Fibroblast of lung (primary cell): Measurements from ENCODE around the gene C6orf118. TPM values are rescaled to one million over a fixed set of nuclear protein-coding genes. Genes with fewer than 3 reads are reported as not detected.

Experiments used
- DNase-seq, 2 donors: peaks; one replicate each; pipeline versions ENCODE4 v3.0.0 to v3.0.0-alpha.2; 2010; ENCODE audit warnings: low read depth in 2 of 2
- H2AFZ ChIP-seq: 2 replicates; pipeline ENCODE4 v1.5.1; 2012; ENCODE audit warnings: low read length, control low read depth, inconsistent platforms
- H3K27ac ChIP-seq: 2 replicates; pipeline ENCODE4 v1.5.1; 2011; ENCODE audit warnings: low read length, control low read depth; ENCODE audit not compliant: insufficient read depth
- H3K27me3 ChIP-seq: 2 replicates; pipeline ENCODE4 v1.5.1; 2011; ENCODE audit warnings: mild to moderate bottlenecking, low read length; ENCODE audit not compliant: control insufficient read depth, insufficient read depth
- H3K36me3 ChIP-seq: 2 replicates; pipeline ENCODE4 v1.5.1; 2011; ENCODE audit warnings: low read length; ENCODE audit not compliant: control insufficient read depth, insufficient read depth
- H3K4me1 ChIP-seq: 2 replicates; pipeline ENCODE4 v1.5.1; 2011; ENCODE audit warnings: low read length; ENCODE audit not compliant: control insufficient read depth, insufficient read depth; ENCODE audit errors: extremely low read depth
- H3K4me2 ChIP-seq: 2 replicates; pipeline ENCODE4 v1.5.1; 2011; ENCODE audit warnings: low read length, control low read depth; ENCODE audit not compliant: insufficient read depth; ENCODE audit errors: extremely low read depth
- H3K4me3 ChIP-seq, 4 experiments: fragments of 200-600 bp in 1 of 4; sonication (generic) in 1 of 4; replicated peaks in 1 of 4; 2 replicates each; pipeline ENCODE4 v1.5.1; 2011 to 2016; ENCODE audit warnings: low read length in 4 of 4, low read depth in 3 of 4, mild to moderate bottlenecking in 3 of 4, control low read depth in 2 of 4, inconsistent platforms in 1 of 4, mixed read lengths in 1 of 4; ENCODE audit not compliant: insufficient read depth in 1 of 4; ENCODE audit errors: control extremely low read depth in 1 of 4
- H3K79me2 ChIP-seq: 2 replicates; pipeline ENCODE4 v1.5.1; 2012; ENCODE audit warnings: mild to moderate bottlenecking, low read length, inconsistent platforms; ENCODE audit not compliant: control insufficient read depth, insufficient read depth
- H3K9ac ChIP-seq: 2 replicates; pipeline ENCODE4 v1.5.1; 2011; ENCODE audit warnings: mild to moderate bottlenecking, low read length, control low read depth; ENCODE audit not compliant: insufficient read depth
- H3K9me3 ChIP-seq: 2 replicates; pipeline ENCODE4 v1.5.1; 2012; ENCODE audit warnings: low read depth, low read length; ENCODE audit not compliant: control insufficient read depth, insufficient read depth
- H4K20me1 ChIP-seq: 2 replicates; pipeline ENCODE4 v1.5.1; 2011; ENCODE audit warnings: low read length; ENCODE audit not compliant: control insufficient read depth, insufficient read depth; ENCODE audit errors: extremely low read depth
- EZH2 ChIP-seq: IDR thresholded peaks from 2 replicates; pipeline ENCODE4 v1.5.1; 2012; ENCODE audit warnings: low read length, control low read depth, mild to moderate bottlenecking; ENCODE audit errors: missing control alignments
- polyA plus RNA-seq, 2 donors: library from polyadenylated mRNA; depleted of rRNA in 1 of 2; stranded (reverse) in 1 of 2; unstranded in 1 of 2; fragments of >200 nt; gene quantifications; 2 replicates each; pipeline ENCODE4 v1.2.1, GENCODE V29; 2011 to 2012; ENCODE audit warnings: missing spikeins in 1 of 2
- total RNA-seq: library from RNA; depleted of rRNA; stranded (reverse); fragments of >200 nt; gene quantifications from 2 replicates; pipeline ENCODE4 v1.2.1, GENCODE V29; 2014
- TF ChIP-seq, protein P1 (sequence below), 2 donors: IDR thresholded peaks in 1 of 2; conservative IDR thresholded peaks in 1 of 2; 1 replicate in 1 of 2; 2 replicates in 1 of 2; pipeline ENCODE4 v1.5.1; 2011 to 2012; ENCODE audit warnings: low read length in 2 of 2, control low read depth in 1 of 2, inconsistent platforms in 1 of 2, low read depth in 1 of 2, mild to moderate bottlenecking in 1 of 2

The C6orf118 gene
- total and polyA plus RNA-seq, 2 donors (not counting 1 experiment from before 2014, with no cell fraction given) = not detected

DNA sequence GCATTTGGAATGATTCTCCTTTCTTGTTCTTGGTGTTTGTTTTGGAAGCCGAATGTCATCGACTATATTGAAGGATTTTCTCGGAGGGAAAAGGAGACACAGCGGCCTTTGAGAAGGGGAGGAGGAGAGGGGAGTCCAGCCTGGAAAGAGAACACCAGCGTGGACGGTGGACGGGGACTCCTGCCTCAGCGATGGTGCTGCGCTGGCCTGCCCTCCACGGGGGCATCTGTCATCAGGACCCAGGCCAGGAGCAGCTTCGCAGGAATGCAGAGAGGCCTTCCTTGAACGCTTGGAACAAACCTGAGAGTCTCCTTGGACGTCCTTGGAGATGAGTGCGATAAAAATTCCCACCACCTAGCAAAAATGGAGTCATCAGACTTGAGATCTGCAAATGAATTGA lies 8.3 kb upstream of the C6orf118 start:
- TF ChIP-seq, protein P1, sequence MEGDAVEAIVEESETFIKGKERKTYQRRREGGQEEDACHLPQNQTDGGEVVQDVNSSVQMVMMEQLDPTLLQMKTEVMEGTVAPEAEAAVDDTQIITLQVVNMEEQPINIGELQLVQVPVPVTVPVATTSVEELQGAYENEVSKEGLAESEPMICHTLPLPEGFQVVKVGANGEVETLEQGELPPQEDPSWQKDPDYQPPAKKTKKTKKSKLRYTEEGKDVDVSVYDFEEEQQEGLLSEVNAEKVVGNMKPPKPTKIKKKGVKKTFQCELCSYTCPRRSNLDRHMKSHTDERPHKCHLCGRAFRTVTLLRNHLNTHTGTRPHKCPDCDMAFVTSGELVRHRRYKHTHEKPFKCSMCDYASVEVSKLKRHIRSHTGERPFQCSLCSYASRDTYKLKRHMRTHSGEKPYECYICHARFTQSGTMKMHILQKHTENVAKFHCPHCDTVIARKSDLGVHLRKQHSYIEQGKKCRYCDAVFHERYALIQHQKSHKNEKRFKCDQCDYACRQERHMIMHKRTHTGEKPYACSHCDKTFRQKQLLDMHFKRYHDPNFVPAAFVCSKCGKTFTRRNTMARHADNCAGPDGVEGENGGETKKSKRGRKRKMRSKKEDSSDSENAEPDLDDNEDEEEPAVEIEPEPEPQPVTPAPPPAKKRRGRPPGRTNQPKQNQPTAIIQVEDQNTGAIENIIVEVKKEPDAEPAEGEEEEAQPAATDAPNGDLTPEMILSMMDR (conservative IDR thresholded peaks at IDR 0.05 in 1 of 2, IDR thresholded peaks at IDR 0.05 in 1 of 2; ENCODE audit: low read depth in 1 of 2, low read length in 2 of 2) = no peak
- no peak for TF ChIP-seq EZH2
- H3K27ac ChIP-seq = no peak overlapping the region
- H3K4me3 ChIP-seq = no peak overlapping the region
- no peaks in the 10 kb centered on the region for H3K27me3 ChIP-seq
- H3K79me2 ChIP-seq = no peaks in the 10 kb centered on the region
- H4K20me1 ChIP-seq = no peaks in the 10 kb centered on the region
- H3K9me3 ChIP-seq = no peaks in the 10 kb centered on the region
- H3K4me2 ChIP-seq = no peak overlapping the region
- no peak overlapping the region for H2AFZ ChIP-seq
- DNase-seq = no peak
- H3K9ac ChIP-seq = no peak overlapping the region
- no peaks in the 10 kb centered on the region for H3K4me1 ChIP-seq
- H3K36me3 ChIP-seq = no peaks in the 10 kb centered on the region

- H3K27me3 ChIP-seq = no peaks in the 10 kb centered on the region
- no peak overlapping the region for H3K4me3 ChIP-seq
- H3K4me1 ChIP-seq = no peaks in the 10 kb centered on the region
- no peak for DNase-seq
- H4K20me1 ChIP-seq = no peaks in the 10 kb centered on the region
- no peaks in the 10 kb centered on the region for H3K36me3 ChIP-seq
- no peak overlapping the region for H3K27ac ChIP-seq
- no peak overlapping the region for H3K4me2 ChIP-seq
- H2AFZ ChIP-seq = no peak overlapping the region
- H3K9me3 ChIP-seq = no peaks in the 10 kb centered on the region
- H3K9ac ChIP-seq = no peak overlapping the region
- no peaks in the 10 kb centered on the region for H3K79me2 ChIP-seq
- TF ChIP-seq, protein P1 (conservative IDR thresholded peaks at IDR 0.05 in 1 of 2, IDR thresholded peaks at IDR 0.05 in 1 of 2; ENCODE audit: low read depth in 1 of 2, low read length in 2 of 2) = no peak
- no peak for TF ChIP-seq EZH2
These were observed 2.5 kb downstream of the C6orf118 start for GRCh38 chr6:165306955-165307354.

DNA sequence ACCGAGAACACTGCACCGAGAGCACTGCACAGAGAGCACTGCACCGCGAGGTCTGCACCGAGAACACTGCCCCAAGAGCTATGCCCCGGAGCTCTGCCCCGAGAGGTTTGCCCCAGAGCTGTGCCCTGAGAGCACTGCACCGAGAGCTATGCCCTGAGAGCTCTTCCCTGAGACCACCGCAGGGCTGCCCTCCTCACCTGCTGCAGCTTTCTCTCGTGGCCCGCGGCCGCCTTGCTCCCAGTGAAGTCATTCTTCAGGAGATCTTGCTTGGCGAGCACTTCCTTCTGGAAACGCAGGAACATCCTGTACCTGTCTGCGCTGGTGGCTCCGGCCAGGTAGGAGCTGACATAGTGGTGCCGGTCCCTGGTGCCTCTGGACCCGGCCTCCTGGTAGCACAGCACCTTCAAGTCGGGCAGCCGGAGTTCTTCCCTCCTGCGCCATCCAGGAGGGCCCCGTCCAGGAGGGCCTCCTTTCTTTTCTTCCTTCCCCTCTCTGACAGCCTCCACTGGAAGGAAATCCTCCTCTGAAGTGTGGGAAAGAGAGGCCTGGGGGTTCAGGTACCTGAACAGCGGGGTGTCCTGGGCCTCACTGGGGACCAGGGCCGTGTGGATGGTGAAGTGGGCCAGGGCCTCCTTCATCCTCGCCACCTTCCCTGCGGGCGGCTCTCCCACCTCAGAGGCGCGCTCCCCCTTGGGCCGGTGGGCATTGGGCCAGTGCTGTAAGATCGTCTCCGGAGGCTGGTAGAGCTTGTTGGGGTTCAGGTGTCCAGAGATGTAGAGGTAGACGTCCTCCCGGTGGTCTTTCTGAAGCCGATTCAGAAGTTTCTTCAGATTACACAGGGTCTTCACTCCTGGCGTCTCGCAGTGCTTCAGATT lies 7.8 kb downstream of the C6orf118 start:
- no peak overlapping the region for H3K9ac ChIP-seq
- no peak overlapping the region for H3K4me2 ChIP-seq
- no peaks in the 10 kb centered on the region for H3K9me3 ChIP-seq
- no peak for DNase-seq
- H3K36me3 ChIP-seq = no peaks in the 10 kb centered on the region
- H3K27me3 ChIP-seq = no peaks in the 10 kb centered on the region
- TF ChIP-seq, protein P1 (conservative IDR thresholded peaks at IDR 0.05 in 1 of 2, IDR thresholded peaks at IDR 0.05 in 1 of 2; ENCODE audit: low read depth in 1 of 2, low read length in 2 of 2) = no peak
- TF ChIP-seq EZH2 = no peak
- no peak overlapping the region for H2AFZ ChIP-seq
- no peaks in the 10 kb centered on the region for H4K20me1 ChIP-seq
- no peak overlapping the region for H3K27ac ChIP-seq
- no peak overlapping the region for H3K4me3 ChIP-seq
- no peaks in the 10 kb centered on the region for H3K79me2 ChIP-seq
- H3K4me1 ChIP-seq = no peaks in the 10 kb centered on the region
